ENCODE measurements around the gene COL20A1.

COL20A1 gene

DNA sequence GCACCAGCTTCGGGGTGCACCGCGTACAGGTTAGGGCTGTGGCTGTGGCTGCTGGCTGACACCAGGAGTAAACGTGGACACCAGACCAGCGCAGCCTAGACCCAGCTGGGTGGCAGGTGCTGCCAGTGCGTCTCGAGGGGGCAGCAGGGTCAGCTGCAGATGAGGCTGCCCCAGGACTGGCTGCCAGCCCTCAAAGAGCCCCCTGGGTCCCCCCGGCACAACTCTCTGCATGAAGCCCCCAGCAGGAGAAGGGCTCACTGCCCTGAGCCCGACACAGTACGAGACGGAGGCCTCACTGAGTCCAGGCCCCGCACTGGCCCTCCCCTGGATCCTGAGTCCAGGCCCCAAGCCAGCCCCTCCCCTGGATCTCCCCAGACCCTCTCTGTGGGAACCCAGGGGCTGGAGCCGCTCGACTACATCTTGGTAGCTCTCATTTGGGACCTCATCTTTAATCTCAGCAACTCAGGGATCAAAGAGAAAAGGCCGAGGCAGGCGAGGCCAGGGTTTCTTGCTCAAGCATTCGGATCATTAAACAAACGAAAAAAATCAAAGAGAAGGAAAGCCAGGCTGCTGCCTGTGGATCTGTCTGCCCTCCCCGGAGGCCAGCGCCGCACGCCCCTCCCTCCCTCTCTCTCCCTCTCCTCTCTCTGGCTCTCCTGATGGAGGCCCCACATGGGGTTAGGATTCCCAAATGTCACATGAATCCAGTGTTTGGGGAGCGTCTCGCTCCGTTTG is 31.8 kb upstream of the COL20A1 start:
- no peak for DNase-seq

DNA sequence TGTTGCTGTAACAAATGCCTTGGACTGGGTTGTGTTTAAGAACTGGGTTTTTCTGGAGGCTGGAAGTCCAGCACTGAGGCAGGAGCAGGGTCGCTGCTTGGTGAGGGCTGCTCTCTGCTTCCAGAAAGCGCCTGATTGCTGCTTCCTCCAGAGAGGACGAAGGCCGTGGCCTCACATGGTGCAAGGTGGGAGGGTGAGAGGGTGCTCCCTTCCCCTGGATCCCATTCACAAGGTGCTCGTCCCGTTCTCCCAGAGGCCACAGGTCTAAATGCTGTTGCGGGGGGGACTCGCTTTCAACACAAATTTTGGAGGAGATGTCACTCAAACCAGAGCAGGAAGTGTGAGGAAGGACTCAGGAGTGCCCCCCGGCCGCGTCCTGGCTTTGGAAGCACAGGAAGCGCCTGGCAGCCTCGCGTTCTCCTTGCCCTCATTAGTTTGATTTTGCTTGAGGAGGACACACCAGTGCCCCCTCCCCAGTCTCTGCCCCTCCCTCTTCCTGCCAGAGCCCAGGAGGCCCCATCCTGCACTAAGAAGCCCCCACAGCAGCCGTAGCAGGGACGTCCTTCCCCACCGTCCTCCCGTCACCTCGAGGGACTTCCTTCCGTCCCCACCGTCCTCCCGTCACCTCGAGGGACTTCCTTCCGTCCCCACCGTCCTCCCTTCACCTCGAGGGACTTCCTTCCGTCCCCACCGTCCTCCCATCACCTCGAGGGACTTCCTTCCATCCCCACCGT is 31.0 kb upstream of the COL20A1 start:
- DNase-seq = no peak

DNA sequence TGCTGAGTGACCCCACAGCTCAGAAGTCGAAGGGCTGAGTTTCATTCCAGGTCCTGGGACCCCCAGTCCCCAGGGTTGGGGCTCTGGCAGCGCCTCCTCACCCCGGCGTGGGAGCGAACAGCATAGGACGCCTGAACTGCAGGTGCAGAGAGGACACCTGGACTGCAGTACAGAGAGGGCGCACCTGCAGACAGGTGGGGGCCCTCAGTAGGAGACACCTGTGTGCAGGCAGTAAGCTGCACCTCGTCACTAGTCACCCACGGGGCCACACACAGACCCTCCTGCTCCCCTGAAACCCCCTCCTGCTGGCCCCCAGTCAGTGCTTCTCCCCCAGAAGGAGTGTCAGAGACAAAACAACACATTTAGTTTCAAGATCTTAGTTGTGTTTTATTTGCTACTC is 30.1 kb upstream of the COL20A1 start:
- DNase-seq = no peak

DNA sequence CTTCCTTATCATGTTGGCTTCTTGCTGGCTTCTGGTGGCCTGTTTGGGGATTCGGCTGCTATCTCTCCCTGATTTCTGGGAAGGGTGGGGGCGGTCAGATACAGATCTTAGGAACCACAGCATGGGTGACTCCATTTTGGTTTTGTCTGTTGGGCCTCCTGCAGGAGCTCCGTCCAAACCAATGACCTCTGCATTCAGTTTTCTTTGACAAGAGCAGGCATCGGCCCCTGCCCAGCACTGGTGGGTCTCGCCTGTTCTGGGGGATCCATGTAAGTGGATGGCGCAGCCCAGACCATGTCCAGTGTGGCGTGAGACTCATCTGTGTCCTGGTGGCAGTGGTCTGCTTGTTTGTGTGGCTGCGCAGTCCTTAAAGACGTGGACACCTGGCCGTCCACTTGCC is 29.0 kb upstream of the COL20A1 start:
- DNase-seq = no peak

DNA sequence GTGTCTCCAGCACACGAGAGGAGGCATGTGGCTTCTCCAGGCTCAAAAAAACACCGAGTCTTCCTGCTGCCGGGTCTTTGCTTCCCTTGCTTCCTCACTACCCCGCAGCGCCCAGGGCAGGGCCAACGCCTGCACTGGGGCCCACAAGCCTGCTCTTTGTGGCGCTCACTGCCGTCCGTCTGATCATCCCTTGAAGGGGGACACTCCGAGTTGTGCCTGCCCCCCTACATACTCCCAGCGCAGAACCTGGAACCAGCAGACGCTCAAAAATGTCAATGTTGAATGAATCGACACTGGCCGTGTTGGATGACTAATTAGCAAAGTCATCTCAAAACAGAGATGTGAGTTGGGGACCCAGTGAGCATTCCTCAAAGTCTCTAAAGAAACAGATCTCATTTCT is 28.5 kb upstream of the COL20A1 start:
- no peak for DNase-seq

DNA sequence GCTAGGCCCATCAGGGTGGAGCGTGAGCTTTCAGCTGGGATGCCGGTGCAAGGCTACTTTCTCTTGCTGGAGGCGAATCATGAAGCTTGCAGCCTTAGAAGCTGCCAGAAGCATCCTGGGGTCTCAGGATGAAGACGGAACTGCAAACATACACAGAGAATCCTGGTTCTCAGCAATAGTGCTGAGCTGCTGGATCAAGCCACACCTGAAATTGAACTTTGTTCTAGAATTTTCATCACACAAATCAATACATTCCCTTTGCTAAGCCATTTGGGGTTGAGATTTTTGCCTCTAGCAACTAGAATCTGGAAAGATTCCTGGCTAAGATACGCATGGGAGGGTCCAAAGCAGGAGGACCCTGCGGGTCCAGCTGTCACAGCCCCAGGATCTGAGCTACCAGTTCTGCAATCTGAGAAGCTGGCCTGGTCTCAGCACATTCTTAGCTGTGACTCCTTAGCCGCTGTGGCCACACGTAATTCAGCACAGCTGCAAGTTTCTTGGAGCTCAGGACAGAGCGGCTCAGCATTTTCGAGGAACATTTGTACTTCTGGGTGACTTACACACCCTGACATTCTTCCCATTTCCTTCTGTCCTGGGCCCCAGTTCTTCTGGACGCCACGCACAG is 27.0 kb upstream of the COL20A1 start:
- no peak for DNase-seq

DNA sequence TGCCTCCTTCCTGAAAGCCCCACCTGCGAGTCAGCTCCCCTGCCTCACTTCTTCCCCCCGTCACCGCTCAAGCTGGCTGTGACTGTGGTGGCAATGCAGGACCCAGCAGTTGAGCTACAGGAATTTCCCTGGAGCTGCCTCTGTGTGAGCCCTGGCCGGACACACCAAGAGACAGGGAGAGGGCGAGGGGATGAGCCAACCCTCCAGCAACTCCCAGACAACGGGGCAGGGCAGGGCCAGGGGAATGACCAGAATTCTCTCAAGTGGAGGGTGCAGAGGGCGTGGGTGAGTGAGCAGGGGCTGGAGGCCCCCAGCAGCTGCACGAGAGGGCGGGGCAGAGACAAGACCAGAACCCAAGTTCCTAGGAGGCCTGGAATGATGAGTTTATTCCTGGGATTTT is 25.3 kb upstream of the COL20A1 start:
- DNase-seq = no peak

DNA sequence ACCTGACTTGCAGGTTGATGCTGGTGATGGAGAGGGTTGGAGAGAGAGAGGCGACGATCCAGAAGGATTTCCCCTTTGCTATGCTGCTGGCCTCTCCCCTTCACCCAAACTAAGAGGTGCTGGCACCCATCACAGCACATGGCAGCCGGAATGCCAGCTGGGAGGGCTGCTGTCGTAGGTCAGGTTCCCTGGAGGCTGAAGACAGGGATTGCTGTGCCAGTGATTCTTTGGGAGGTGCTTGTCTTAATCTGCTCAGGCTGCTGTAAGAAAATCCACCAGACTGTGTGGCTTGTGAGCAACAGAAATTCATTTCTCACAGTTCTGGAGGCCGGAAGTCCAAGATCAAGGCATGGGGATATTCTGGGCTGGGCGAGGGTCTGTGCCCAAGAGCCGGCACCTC is 24.7 kb upstream of the COL20A1 start:
- no peak for DNase-seq

DNA sequence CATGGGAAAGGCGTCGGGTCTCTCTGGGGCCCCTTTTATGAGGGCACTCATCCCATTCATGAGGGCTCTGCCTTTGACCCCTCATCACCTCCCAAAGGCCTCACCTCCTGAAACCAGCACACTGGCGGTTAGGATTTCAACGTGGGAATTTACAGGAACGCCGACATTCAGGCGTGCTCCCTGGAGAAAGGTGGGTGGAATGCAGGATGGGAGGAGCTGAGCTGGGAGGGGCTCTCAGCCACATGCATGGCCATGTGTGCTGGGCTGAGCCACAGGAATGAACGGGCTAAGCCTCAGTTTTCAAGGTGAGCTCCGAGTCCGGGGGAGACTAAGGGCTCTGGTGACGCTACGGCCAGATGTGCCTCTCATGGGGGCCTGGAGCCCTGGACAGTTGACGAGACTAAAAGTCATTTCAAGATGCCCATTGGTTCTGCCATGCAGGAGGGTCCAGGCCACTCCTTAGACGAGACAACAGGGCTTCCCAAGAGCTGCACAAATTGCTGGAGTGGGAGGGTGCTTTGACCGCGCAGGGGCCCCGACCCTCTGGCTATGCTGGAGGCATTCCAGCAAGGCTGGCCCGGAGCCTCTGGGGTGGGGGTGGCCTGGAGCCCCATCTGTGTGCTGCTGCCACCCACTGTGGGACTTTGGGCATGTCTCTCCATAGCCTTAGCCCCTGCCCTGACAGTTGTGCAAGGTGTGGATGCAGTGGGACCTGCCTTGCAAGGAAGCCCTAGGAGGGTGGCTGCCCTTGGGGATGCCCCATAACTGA is 24.1 kb upstream of the COL20A1 start:
- DNase-seq = no peak

DNA sequence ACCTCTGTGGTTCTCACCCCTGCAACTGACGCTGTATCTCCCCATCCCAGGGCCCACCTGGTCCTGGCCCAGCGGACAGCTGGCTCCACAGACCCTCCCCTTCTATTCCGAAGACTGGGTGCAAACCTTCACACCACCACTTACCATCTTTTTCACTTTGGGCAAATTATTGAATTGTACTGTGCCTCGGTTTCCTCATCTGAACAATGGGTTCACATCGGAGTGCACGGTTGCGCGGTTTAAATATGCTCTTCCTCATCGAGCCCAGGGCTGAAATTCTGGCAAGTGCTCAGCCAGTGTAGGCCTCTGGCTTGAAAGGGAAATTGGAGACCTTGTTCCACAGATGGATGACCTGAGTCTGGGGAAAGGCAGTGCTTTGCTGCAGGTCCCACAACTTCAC is 23.3 kb upstream of the COL20A1 start:
- DNase-seq = no peak

DNA sequence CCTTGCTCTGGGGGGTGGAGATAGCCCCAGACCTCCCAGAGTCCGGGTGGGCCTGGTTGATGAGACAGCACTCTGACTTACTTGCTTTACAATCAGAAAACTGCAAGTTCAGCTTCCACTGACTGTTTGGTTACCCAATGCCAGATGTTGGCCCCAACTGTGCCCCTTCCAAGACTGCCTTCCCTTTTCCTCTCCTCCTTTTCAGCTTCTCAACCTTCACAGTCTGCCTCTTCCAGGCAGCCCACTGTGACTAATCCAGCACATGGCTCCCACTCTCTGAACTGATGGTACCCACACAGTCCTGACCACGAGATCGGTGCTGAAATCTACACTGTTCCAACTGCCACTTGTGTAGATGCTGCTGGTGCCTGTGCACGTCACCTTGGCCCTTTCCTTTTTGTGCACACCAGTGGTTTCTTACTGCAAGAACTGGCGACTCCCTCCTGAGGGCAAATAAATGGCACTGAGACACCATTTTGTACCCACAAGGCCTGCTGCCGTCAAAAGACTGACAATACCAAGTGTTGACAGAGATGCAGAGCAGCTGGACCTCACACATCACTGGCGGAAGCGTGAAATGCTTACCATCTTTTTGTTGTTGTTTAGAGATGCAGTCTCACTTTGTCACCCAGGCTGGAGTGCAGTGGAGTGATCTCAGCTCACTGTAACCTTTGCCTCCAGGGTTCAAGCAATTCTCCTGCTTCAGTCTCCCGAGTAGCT is 22.2 kb upstream of the COL20A1 start:
- DNase-seq = no peak

DNA sequence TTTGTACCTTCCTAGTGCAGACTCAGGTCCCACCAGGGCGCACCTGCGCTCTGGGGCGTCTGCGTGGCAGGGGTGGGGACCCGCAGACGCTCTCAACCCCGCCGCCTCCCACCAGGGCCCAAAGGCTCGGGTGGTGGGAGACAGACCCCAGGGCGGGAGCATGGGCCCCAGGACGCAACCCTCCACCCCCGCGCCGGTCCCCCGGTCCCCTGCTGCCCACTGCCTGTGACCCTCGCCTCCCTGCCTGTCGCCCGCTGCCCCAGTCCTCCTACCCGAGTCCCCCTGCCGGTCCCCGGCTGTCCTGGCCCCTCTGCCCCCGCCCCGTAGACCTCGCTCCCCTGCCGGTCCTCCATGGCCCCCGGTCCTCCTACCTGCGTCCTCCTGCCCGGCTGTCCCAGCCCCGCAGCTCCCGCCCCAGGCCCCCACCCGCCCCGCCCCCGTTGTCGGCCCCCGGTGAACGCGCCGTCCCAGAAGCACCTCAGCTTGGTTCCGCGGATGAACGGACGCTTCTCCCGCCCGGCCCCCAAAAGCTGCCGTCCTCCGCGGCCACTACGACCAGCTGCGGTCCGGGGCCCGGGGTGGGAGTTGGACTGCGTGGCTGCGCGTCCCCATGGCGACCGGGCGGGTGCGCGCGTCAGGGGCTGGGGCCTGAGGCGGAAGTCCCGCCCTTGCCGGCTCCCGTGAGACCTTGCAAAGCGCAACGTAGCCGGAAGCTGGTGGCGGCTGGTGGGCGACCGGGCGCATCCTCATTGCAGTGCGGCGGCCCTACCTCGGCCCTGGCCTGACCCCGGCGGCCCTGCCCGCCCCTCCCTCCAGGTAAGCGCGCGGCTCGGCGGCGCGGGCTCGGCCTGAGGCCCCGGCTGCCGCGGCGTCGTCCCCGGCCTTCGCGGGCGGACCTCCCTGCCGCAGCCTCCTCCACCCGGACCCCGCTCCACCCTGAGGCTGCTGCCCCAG is 20.6 kb upstream of the COL20A1 start, which contains the start of gene ARFGAP1:
ARFGAP1 (plus strand) TSS at position 709 of the 954 bp plus-strand sequence. CDS start 2,768 bp downstream, outside the sequence.
- DNase-seq = peak; percentile 89

DNA sequence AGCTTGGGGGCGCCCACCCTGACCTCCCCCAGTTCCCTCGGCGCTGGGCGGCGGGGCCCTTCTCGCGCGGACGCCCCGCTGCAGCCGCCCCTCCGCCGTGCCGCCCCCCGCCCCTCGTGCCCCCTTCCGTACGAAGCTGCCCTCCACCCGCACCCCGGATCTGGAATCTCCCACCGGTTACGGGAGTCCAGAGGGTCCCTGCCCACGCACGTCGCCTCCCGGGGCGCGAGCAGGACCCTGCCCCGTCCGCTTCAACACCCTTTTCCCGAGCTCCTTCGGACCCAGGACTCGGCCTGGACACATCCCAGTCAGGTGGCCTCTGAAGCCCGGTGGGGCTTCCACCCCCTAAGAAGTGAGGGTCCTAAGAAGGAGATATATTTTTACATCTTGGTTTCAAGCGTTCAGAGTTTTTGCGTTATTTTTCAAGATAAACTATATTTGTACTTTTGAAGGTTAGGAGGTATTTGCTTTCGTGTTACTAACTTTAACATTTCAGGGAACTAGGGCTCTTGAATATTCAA is 19.9 kb upstream of the COL20A1 start:
- no peak for DNase-seq

DNA sequence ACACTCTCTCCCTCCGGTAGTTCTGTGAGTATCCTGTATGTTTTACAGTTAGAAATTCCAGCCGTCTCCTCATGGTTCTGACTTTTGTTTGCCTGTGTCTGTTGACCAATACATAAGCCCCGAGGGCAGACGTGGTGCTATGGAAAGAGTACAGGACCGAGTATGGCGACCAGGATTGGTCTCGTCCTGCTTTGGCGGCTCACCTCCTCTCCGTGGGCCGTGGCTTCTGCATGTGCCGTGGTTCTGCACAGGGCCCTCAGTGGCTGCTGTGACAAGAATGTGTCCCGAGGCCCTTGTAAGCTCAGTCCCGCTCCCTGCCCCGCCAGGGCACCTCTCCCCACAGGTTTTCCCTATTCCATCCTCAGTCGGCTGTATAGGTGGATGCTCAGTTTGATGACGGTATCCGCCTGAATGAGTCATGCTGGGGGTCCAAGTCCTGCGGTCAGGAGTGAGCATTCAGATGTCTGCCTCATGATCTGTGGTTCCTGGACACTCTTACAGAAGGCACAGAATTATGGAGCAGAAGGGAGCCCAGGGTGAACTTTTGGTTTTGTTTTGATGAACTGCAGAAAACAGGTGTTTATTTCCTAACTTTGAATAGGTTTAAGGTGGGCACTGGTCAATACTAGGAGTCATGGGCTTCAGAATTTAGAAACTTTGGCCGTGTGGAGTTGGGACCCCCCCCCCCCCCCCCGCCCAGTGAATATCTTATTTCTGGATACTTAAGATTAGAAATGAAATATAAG is 19.2 kb upstream of the COL20A1 start:
- no peak for DNase-seq

DNA sequence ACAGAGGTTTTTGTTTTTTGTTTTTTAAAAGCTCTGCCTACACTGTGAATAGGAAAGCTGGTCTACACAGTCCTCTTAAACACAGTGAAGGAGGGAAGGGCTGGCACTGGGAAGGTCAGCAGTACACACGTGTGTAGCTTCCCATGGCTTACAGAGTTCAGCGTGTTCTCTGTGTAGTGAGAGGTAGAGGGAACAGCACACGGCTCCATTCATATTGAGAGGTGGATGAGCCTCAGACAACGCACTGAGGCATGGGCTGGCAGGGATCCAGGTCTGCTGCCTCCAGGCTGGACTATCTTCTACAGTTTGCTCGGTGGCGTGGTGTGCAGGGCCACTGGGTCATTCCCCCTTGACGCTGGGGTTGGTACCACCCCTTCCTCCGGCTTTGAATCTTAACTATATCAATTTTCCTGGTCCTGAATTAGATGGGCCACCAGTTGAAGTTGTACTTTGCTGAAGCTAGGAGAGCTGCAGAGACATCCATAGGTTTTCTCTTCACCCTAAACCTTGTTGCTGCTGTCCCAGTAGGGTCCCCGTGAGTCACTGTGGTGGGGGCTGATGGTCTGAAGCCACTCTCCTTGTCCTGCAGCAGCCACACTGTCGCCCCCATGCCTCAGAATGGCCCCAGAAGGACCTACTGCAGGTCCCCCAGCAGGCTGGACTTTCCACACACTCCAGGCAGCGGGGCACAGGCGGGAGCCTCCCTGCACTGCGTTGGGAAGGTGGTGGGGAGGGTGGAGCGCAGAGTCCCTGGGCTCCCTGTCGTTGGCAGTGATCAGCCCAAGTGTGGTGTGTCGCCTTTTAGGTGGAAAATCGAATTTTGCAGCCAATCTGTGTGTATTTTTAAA is 18.4 kb upstream of the COL20A1 start:
- DNase-seq = no peak

DNA sequence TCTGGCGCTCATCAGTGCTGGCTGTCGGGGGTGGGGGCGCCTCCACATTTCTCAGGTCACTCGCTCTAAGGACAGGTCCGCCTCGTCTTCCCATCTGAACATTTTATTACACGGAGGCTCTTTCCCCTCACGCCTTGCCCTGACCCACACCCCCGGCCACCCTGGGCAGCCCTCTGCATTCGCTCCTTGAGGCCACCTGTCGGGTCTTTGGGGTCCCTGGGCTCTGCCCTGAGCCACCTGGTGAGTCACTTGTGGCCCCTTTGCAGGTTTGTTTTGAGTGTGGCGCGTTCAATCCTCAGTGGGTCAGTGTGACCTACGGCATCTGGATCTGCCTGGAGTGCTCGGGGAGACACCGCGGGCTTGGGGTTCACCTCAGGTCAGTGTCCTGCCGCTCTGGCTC is 17.2 kb upstream of the COL20A1 start:
- no peak for DNase-seq

DNA sequence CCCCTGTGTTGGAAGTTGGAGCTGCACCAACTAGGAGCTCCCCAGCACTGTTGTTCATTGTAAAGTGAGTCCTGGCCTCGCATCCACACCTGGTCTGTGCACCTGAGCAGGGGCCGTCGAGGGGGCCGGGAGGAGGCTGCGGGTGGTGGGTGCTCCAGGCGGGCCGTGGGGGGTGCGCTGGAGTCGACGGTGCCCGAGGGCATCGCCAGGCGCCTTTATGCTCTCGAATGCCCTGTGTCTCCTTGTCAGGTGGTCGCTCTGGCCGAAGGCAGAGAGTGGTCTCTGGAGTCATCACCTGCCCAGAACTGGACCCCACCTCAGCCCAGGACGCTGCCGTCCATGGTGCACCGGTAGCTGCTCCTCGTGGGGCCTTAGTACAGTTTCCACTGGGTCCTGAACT is 16.0 kb upstream of the COL20A1 start:
- DNase-seq = no peak

DNA sequence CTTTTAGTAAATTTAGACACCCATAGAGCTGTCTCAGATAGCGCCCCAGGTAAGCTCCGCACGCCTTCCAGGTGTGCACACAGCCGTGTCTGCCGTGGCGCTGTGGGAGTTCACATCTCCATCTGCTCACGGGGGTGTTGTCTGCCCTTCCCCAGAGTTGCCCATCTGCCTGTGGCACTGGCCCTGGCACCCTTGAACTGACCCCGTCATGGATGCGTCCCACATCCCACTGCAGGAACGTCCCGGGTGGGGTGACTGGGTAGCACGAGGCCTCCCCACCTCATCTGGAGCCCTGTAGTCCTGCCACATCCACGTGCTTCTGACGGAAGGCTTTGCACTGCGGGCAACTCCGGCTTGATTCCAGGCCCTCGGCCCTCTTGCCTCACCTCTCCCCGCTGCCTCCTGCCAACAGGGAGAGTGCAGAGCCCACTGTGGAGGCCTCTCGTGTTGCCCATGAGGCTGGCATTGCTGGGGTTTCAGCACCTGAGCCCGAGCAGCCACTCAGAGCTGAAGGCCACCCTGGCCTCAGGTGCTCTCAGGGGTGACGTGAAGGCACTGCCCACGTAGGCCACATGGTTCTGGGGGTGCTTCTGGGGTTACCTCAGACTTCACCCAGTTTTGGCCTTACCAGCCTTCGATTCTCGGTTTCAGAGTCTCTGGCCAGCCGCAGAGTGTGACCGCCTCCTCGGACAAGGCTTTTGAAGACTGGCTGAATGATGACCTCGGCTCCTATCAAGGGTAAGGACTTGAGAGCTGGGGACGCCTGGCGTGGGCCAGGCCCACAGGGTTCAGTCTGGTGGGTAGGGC is 15.3 kb upstream of the COL20A1 start:
- no peak for DNase-seq

DNA sequence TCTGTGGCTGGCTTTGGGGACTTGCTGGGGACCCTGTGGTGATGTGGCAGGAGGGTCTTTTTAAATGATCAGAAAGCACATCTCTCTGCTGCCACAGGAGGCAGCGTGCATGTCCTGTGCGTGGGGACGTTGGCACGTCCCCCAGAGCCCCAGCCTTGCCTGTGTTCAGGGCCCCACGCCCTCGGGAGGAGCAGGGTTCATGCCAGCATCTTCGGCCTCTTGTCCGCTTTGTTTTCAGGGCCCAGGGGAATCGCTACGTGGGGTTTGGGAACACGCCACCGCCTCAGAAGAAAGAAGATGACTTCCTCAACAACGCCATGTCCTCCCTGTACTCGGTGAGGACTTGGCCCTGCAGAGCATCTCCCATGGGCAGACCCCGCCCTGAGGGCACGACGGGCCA is 14.3 kb upstream of the COL20A1 start:
- DNase-seq = no peak
